ENCODE measurements around the gene ANGPTL7. TPM values are rescaled to one million over a fixed set of nuclear protein-coding genes. Genes with fewer than 3 reads are reported as not detected.

The ANGPTL7 gene
- total RNA-seq, 4 donors from 2014 or later: 0.82 to 1.9 (median 0.88) TPM; not detected in 1

- Histone ChIP-seq H3K27me3 (no peaks in the 10 kb centered on the region), H3K4me3 (no peak overlapping the region), H3K9me3 (no peaks in the 10 kb centered on the region), H3K27ac (no peak overlapping the region), H3K4me1 (no peaks in the 10 kb centered on the region), H3K36me3 (no peaks in the 10 kb centered on the region)
- intact Hi-C loops (cut with DNase I; ENCODE audit: low total_unique reads): no loop called here
- no peak for DNase-seq
- TF ChIP-seq CTCF (IDR thresholded peaks at IDR 0.05): no peak
Measured at GRCh38 chr1:11193376-11193775, 4.2 kb downstream of the ANGPTL7 start.

DNA sequence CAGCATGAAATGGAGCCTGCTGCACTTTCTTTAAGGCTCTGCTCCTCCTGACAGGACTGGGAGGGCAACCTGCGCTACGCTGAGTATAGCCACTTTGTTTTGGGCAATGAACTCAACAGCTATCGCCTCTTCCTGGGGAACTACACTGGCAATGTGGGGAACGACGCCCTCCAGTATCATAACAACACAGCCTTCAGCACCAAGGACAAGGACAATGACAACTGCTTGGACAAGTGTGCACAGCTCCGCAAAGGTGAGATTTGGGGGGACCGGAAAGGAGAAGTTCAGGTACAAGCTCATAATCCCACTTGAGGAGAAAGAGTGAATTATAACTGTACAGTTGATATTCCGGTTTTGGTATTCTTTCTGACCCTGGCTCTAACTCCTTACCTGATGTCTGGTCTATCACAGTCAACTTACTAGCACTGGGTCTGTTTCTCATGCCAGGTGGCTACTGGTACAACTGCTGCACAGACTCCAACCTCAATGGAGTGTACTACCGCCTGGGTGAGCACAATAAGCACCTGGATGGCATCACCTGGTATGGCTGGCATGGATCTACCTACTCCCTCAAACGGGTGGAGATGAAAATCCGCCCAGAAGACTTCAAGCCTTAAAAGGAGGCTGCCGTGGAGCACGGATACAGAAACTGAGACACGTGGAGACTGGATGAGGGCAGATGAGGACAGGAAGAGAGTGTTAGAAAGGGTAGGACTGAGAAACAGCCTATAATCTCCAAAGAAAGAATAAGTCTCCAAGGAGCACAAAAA lies 5.4 kb downstream of the ANGPTL7 start:
- Histone ChIP-seq H3K36me3 (no peaks in the 10 kb centered on the region), H3K4me1 (no peaks in the 10 kb centered on the region), H3K27me3 (no peaks in the 10 kb centered on the region), H3K9me3 (no peaks in the 10 kb centered on the region), H3K4me3 (no peak overlapping the region), H3K27ac (no peak overlapping the region)
- no peak for DNase-seq
- intact Hi-C loops (cut with DNase I; ENCODE audit: low total_unique reads): no loop called here
- TF ChIP-seq CTCF (IDR thresholded peaks at IDR 0.05): no peak
- TF ChIP-seq POLR2A (IDR thresholded peaks at IDR 0.05): no peak

DNA sequence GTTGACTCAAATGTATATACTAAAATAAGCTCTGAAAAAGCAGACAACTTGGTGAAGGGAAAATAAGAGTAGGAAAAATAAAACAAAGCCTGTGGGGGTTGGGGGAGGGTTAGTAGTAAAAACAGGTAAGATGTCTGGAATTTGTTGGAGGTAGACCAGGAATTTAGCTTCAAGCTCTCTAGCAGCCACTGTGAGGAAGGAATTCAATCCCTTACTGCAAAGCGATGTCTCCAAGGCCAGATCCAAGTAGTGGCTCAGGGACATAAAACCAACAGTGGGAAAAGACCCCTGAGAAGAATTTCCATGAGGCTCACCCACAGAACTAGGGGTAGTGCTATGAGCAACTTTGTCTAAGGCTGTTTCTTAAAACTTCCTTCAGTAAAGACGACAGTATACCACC lies 7.8 kb downstream of the ANGPTL7 start:
- H3K36me3 ChIP-seq: no peaks in the 10 kb centered on the region
- H3K27ac ChIP-seq: no peak overlapping the region
- DNase-seq: no peak
- no peak overlapping the region for H3K4me3 ChIP-seq
- TF ChIP-seq POLR2A (IDR thresholded peaks at IDR 0.05) (no peak), CTCF (IDR thresholded peaks at IDR 0.05) (no peak)
- intact Hi-C loops (cut with DNase I; ENCODE audit: low total_unique reads): no loop called here
- no peaks in the 10 kb centered on the region for H3K4me1 ChIP-seq
- no peaks in the 10 kb centered on the region for H3K9me3 ChIP-seq
- H3K27me3 ChIP-seq: no peaks in the 10 kb centered on the region

DNA sequence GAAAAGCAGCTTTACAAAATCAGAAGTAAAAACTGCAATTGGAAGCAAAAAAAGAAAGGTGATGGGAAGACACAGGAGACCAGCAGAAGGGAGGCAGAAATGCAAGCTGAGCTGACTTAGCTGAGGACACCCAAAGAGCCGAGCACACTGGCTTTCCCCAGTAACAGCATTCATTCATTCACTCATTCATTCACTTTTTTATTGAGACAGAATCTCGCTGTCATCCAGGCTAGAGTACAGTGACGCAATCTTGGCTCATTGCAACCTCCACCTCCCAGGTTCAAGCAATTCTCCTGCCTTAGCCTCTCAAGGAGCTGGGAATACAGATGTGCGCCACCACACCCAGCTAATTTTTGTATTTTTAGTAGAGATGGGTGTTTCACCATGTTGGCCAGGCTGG lies 8.2 kb downstream of the ANGPTL7 start:
- intact Hi-C loops (cut with DNase I; ENCODE audit: low total_unique reads): no loop called here
- Histone ChIP-seq H3K27ac (no peak overlapping the region), H3K4me1 (no peaks in the 10 kb centered on the region), H3K27me3 (no peaks in the 10 kb centered on the region), H3K9me3 (no peaks in the 10 kb centered on the region), H3K4me3 (no peak overlapping the region), H3K36me3 (no peaks in the 10 kb centered on the region)
- no peak for DNase-seq
- no peak for TF ChIP-seq CTCF (IDR thresholded peaks at IDR 0.05)
- TF ChIP-seq POLR2A (IDR thresholded peaks at IDR 0.05): no peak

- no peak for DNase-seq
- intact Hi-C loops (cut with DNase I; ENCODE audit: low total_unique reads): no loop called here
- TF ChIP-seq CTCF (IDR thresholded peaks at IDR 0.05): no peak
- no peak for TF ChIP-seq POLR2A (IDR thresholded peaks at IDR 0.05)
- H3K9me3 ChIP-seq: no peaks in the 10 kb centered on the region
- no peak overlapping the region for H3K27ac ChIP-seq
- H3K36me3 ChIP-seq: no peaks in the 10 kb centered on the region
- no peak overlapping the region for H3K4me3 ChIP-seq
- no peaks in the 10 kb centered on the region for H3K27me3 ChIP-seq
- H3K4me1 ChIP-seq: no peaks in the 10 kb centered on the region
Measured at GRCh38 chr1:11198257-11198656, 9.1 kb downstream of the ANGPTL7 start.
